Panc1 (cell line): ENCODE data around the gene MAP9. TPM values are rescaled to one million over a fixed set of nuclear protein-coding genes. Genes with fewer than 3 reads are reported as not detected.

ENCODE experiments used
- ATAC-seq: fragments of 200-7000 bp; cut with Tn5 transposase; 2 replicates; pipeline ENCODE4 v1.9.1; 2020; ENCODE audit warnings: mild to moderate bottlenecking, moderate library complexity
- BruUV-seq: library from RNA; stranded (reverse); fragments of 400-500 nt; replicated peaks from 2 replicates; lab custom pipeline; 2021; lab: Mats Ljungman, UMichigan
- CTCF ChIA-PET: fragments of 300-600 bp; sonication (Branson Sonifier 250); formaldehyde crosslinking; loops from one replicate; lab custom pipeline; 2022; ENCODE audit warnings: antibody characterized with exemption; lab: Charles Lee
- POLR2A ChIA-PET: fragments of 300-600 bp; sonication (Branson Sonifier 250); formaldehyde crosslinking; loops from one replicate; lab custom pipeline; 2022; ENCODE audit warnings: antibody characterized with exemption; lab: Charles Lee
- DNase-seq: peaks from one replicate; pipeline ENCODE4 v3.0.0-alpha.2; 2010; ENCODE audit warnings: low read depth, low spot score
- H3K27ac ChIP-seq: 2 replicates; pipeline ENCODE4 v1.5.1; 2011; ENCODE audit warnings: mild to moderate bottlenecking, low read length, inconsistent platforms
- H3K27me3 ChIP-seq: fragments of 200-500 bp; sonication (Bioruptor generic); 2 replicates; pipeline ENCODE4 v1.6.0; 2014; ENCODE audit warnings: low read length, inconsistent platforms; ENCODE audit not compliant: control insufficient read depth, insufficient read depth
- H3K36me3 ChIP-seq: fragments of 200-500 bp; sonication (Bioruptor generic); 2 replicates; pipeline ENCODE4 v1.5.1; 2014; ENCODE audit warnings: inconsistent platforms, mild to moderate bottlenecking, low read length, moderate library complexity; ENCODE audit not compliant: control insufficient read depth, insufficient read depth
- H3K4me1 ChIP-seq: 2 replicates; pipeline ENCODE4 v1.5.1; 2011; ENCODE audit warnings: inconsistent platforms, mild to moderate bottlenecking, low read length, moderate library complexity; ENCODE audit not compliant: control insufficient read depth, insufficient read depth
- H3K4me3 ChIP-seq, 2 experiments: 2 replicates each; pipeline ENCODE4 v1.5.1; 2011 to 2012; ENCODE audit warnings: low read depth in 2 of 2, low read length in 2 of 2, mild to moderate bottlenecking in 2 of 2, inconsistent platforms in 1 of 2, moderate library complexity in 1 of 2
- H3K9me3 ChIP-seq: fragments of 200-500 bp; sonication (Bioruptor generic); 2 replicates; pipeline ENCODE4 v1.5.1; 2014; ENCODE audit warnings: low read depth, mild to moderate bottlenecking, inconsistent platforms, low read length, moderate library complexity; ENCODE audit not compliant: control insufficient read depth, insufficient read depth
- CTCF ChIP-seq: fragments of 450-650 bp; IDR thresholded peaks from 2 replicates; pipeline ENCODE4 v1.5.1; 2017; ENCODE audit warnings: mild to moderate bottlenecking
- POLR2AphosphoS5 ChIP-seq: IDR thresholded peaks from 2 replicates; pipeline ENCODE4 v1.6.1; 2012; ENCODE audit warnings: mild to moderate bottlenecking, low read depth, low read length, moderate library complexity
- REST ChIP-seq, 2 experiments: IDR thresholded peaks; 2 replicates each; pipeline ENCODE4 v1.6.1; 2011 to 2012; ENCODE audit warnings: low read depth in 2 of 2, control low read depth in 1 of 2, low read length in 1 of 2, mild to moderate bottlenecking in 1 of 2, moderate library complexity in 1 of 2; ENCODE audit not compliant: insufficient read depth in 1 of 2
- SIN3A ChIP-seq: IDR thresholded peaks from 2 replicates; pipeline ENCODE4 v1.6.1; 2012; ENCODE audit warnings: low read depth, mild to moderate bottlenecking, low read length, moderate library complexity, borderline replicate concordance; ENCODE audit not compliant: insufficient read depth
- TCF7L2 ChIP-seq: IDR thresholded peaks from 2 replicates; pipeline ENCODE4 v1.6.1; 2011; ENCODE audit warnings: mild to moderate bottlenecking, low read depth, low read length, inconsistent platforms
- in situ Hi-C: cut with HindIII; loops from 2 replicates; pipeline ENCODE4 v1.10.0; 2016; ENCODE audit warnings: low sequenced_read_pairs, low pct_unique_long_range_greater_than_20kb
- intact Hi-C: fragments of 100-400 bp; cut with micrococcal nuclease; formaldehyde crosslinking; loops from one replicate; pipeline ENCODE4 v1.10.0; 2022; ENCODE audit not compliant: unreplicated experiment
- total RNA-seq: library from RNA; stranded (reverse); gene quantifications from one replicate; pipeline ENCODE4 v1.2.1, GENCODE V29; 2021; ENCODE audit not compliant: unreplicated experiment

The MAP9 gene
- total RNA-seq, 1 experiment from 2014 or later, result 9.8 TPM

GRCh38 chr4:155331478-155331877, 45.3 kb downstream of the MAP9 start:
- DNase-seq, result no peak
- BruUV-seq, result no TSS peak
- in situ Hi-C loops, result no loop called here

GRCh38 chr4:155322782-155323181, 54.0 kb downstream of the MAP9 start:
- TF ChIP-seq POLR2AphosphoS5 (no peak), CTCF (no peak)
- in situ Hi-C loops, result no loop called here
- H3K36me3 ChIP-seq, result no peaks in the 10 kb centered on the region
- H3K27me3 ChIP-seq, result no peaks in the 10 kb centered on the region
- intact Hi-C loops, result no loop called here
- H3K9me3 ChIP-seq, result no peaks in the 10 kb centered on the region
- ChIA-PET CTCF (no interaction called here), POLR2A (no interaction called here)
- ATAC-seq, result no peak
- no peak overlapping the region for H3K27ac ChIP-seq
- H3K4me1 ChIP-seq, result no peaks in the 10 kb centered on the region
- DNase-seq, result no peak
- H3K4me3 ChIP-seq, result no peak overlapping the region
- BruUV-seq, result no TSS peak

More at GRCh38 chr4:155331478-155331877, 45.3 kb downstream of the MAP9 start:
- intact Hi-C loops, result no loop called here
- ChIA-PET POLR2A (no interaction called here), CTCF (no interaction called here)
- no peak for TF ChIP-seq REST (IDR thresholded peaks at IDR 0.05; ENCODE audit: insufficient read depth in 1 of 2, low read depth in 2 of 2, low read length in 1 of 2)
- no peak for TF ChIP-seq POLR2AphosphoS5
- TF ChIP-seq TCF7L2, result no peak
- TF ChIP-seq SIN3A, result no peak
- no peak for TF ChIP-seq CTCF
- no peak overlapping the region for H3K4me3 ChIP-seq
- H3K27ac ChIP-seq, result no peak overlapping the region
- H3K4me1 ChIP-seq, result no peaks in the 10 kb centered on the region
- no peak for ATAC-seq
- H3K9me3 ChIP-seq, result no peaks in the 10 kb centered on the region
- no peaks in the 10 kb centered on the region for H3K36me3 ChIP-seq
- H3K27me3 ChIP-seq, result no peaks in the 10 kb centered on the region

- intact Hi-C loops (no loop called here), in situ Hi-C loops (no loop called here)
- ChIA-PET POLR2A (no interaction called here), CTCF (no interaction called here)
- ATAC-seq, result no peak
- no peak for TF ChIP-seq SIN3A
- no peak for TF ChIP-seq REST (IDR thresholded peaks at IDR 0.05; ENCODE audit: insufficient read depth in 1 of 2, low read depth in 2 of 2, low read length in 1 of 2)
- TF ChIP-seq CTCF, result no peak
- TF ChIP-seq POLR2AphosphoS5, result no peak
- no peak for TF ChIP-seq TCF7L2
- no peaks in the 10 kb centered on the region for H3K36me3 ChIP-seq
- no peaks in the 10 kb centered on the region for H3K9me3 ChIP-seq
- no peak overlapping the region for H3K27ac ChIP-seq
- BruUV-seq, result no TSS peak
- no peak overlapping the region for H3K4me3 ChIP-seq
- H3K27me3 ChIP-seq, result no peaks in the 10 kb centered on the region
- no peak for DNase-seq
- H3K4me1 ChIP-seq, result no peaks in the 10 kb centered on the region
These were observed 55.8 kb downstream of the MAP9 start for GRCh38 chr4:155321006-155321405.
